ENCODE data around the gene MVD. TPM values are rescaled to one million over a fixed set of nuclear protein-coding genes. Genes with fewer than 3 reads are reported as not detected.

Gene MVD
- total and polyA plus RNA-seq, 4 donors = 39.1 to 135 (median 119) TPM

- Histone ChIP-seq H3K27me3 (ENCODE audit: control insufficient read depth in 3 of 3, insufficient read depth in 3 of 3, low read length in 2 of 3) (no peaks in the 10 kb centered on the region), H3K9me3 (ENCODE audit: control insufficient read depth in 4 of 4, insufficient read depth in 3 of 4, low read length in 3 of 4) (no peaks in the 10 kb centered on the region), H3K36me3 (ENCODE audit: control insufficient read depth in 4 of 4, insufficient read depth in 4 of 4, low read length in 4 of 4) (peaks cover 3 to 47% (median 6%) of the 10 kb centered on the region in 4 donors), H3K4me1 (ENCODE audit: control insufficient read depth in 5 of 5, insufficient read depth in 5 of 5, low read length in 5 of 5) (peaks cover 0 to 3% (median 0%) of the 10 kb centered on the region in 5 donors), H3K27ac (ENCODE audit: low read depth in 1 of 2, low read length in 1 of 2) (no peak overlapping the region), H3K9ac (ENCODE audit: insufficient read depth in 1 of 2, low read length in 2 of 2) (no peak overlapping the region), H3K4me3 (no peak overlapping the region)
- DNase-seq (no peak), ATAC-seq (ENCODE audit: insufficient read depth, low FRiP score) (no peak)
- no peak for TF ChIP-seq CTCF (IDR thresholded peaks at IDR 0.05; ENCODE audit: control extremely low read depth, extremely low read depth)
- 93 to 94% methylated on average over 19 of the region's 19 CpGs for WGBS, 2 donors
Measured at GRCh38 chr16:88614818-88615580, 47.9 kb downstream of the MVD start.

GRCh38 chr16:88613911-88614817, 48.7 kb downstream of the MVD start:
- H3K36me3 ChIP-seq (ENCODE audit: control insufficient read depth in 4 of 4, insufficient read depth in 4 of 4, low read length in 4 of 4) = peaks cover 3 to 48% (median 9%) of the 10 kb centered on the region in 4 donors
- WGBS, 2 donors = 85 to 93% methylated on average over 19 of the region's 19 CpGs
- TF ChIP-seq CTCF (IDR thresholded peaks at IDR 0.05; ENCODE audit: control extremely low read depth, extremely low read depth) = no peak

GRCh38 chr16:88613293-88613692, 49.6 kb downstream of the MVD start:
- no peak for TF ChIP-seq CTCF (IDR thresholded peaks at IDR 0.05; ENCODE audit: control extremely low read depth, extremely low read depth)
- Histone ChIP-seq H3K27ac (ENCODE audit: low read depth in 1 of 2, low read length in 1 of 2) (no peak overlapping the region), H3K4me1 (ENCODE audit: control insufficient read depth in 5 of 5, insufficient read depth in 5 of 5, low read length in 5 of 5) (peaks cover 0 to 3% (median 0%) of the 10 kb centered on the region in 5 donors), H3K9me3 (ENCODE audit: control insufficient read depth in 4 of 4, insufficient read depth in 3 of 4, low read length in 3 of 4) (no peaks in the 10 kb centered on the region), H3K36me3 (ENCODE audit: control insufficient read depth in 4 of 4, insufficient read depth in 4 of 4, low read length in 4 of 4) (peaks cover 3 to 45% (median 9%) of the 10 kb centered on the region in 4 donors), H3K9ac (ENCODE audit: insufficient read depth in 1 of 2, low read length in 2 of 2) (no peak overlapping the region), H3K4me3 (no peak overlapping the region), H3K27me3 (ENCODE audit: control insufficient read depth in 3 of 3, insufficient read depth in 3 of 3, low read length in 2 of 3) (no peaks in the 10 kb centered on the region)
- ATAC-seq (ENCODE audit: insufficient read depth, low FRiP score) (no peak), DNase-seq (no peak)
- WGBS, 2 donors = 86 to 91% methylated on average over 10 of the region's 10 CpGs

More at GRCh38 chr16:88613911-88614817, 48.7 kb downstream of the MVD start:
- no peaks in the 10 kb centered on the region for H3K27me3 ChIP-seq (ENCODE audit: control insufficient read depth in 3 of 3, insufficient read depth in 3 of 3, low read length in 2 of 3)
- DNase-seq = no peak
- ATAC-seq (ENCODE audit: insufficient read depth, low FRiP score) = no peak
- peaks cover 0 to 3% (median 0%) of the 10 kb centered on the region in 5 donors for H3K4me1 ChIP-seq (ENCODE audit: control insufficient read depth in 5 of 5, insufficient read depth in 5 of 5, low read length in 5 of 5)
- H3K9me3 ChIP-seq (ENCODE audit: control insufficient read depth in 4 of 4, insufficient read depth in 3 of 4, low read length in 3 of 4) = no peaks in the 10 kb centered on the region
- H3K4me3 ChIP-seq = no peak overlapping the region
- H3K9ac ChIP-seq (ENCODE audit: insufficient read depth in 1 of 2, low read length in 2 of 2) = no peak overlapping the region
- no peak overlapping the region for H3K27ac ChIP-seq (ENCODE audit: low read depth in 1 of 2, low read length in 1 of 2)
